GM21717 (cell line): ENCODE data around the gene NT5DC2.

Source experiments
- ATAC-seq: cut with Tn5 transposase; IDR thresholded peaks from one replicate; pipeline ENCODE4 v1.9.1; 2021; ENCODE audit warnings: mild to moderate bottlenecking, moderate library complexity; ENCODE audit not compliant: unreplicated experiment

The NT5DC2 gene

GRCh38 chr3:52512727-52513126, 20.9 kb downstream of the NT5DC2 start:
- ATAC-seq: no peak

- ATAC-seq: no peak
Observed at GRCh38 chr3:52512105-52512504, 21.6 kb downstream of the NT5DC2 start.

- no peak for ATAC-seq
Observed at GRCh38 chr3:52511509-52511908, 22.1 kb downstream of the NT5DC2 start.

GRCh38 chr3:52509753-52510328, 23.8 kb downstream of the NT5DC2 start:
- ATAC-seq: no peak

GRCh38 chr3:52507359-52507758, 26.3 kb downstream of the NT5DC2 start:
- ATAC-seq: no peak

DNA sequence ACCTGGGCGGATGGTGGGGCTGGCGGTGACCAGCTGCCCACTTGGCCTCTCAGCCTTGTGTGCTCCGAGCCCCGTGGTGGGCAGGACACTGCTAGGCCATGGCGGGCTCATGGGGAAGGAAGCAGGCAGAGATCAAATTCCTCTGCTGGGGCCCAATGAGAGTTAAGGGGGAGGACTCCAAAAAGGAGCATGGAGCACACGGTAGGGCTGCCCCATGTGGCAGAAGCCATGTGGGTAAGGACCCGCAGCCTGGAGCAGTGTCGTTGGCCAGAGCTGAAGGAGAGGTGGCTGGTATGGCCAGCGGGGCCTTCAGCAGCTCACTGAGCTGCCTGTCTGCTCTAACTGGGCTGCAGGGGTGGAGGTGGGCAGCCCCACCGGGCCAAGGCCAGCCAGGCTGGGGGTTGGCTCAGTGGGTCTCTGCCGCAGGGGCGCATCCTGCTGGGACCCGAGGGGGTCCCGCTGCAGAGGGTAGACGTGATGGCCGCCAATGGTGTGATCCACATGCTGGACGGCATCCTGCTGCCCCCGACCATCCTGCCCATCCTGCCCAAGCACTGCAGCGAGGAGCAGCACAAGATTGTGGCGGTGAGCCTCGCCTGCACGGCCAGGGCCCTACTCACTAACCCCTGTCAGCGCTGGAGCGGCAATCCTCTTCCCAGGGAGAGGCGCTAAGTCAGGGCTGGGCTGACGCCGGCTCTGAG, 27.2 kb downstream of the NT5DC2 start:
- ATAC-seq: no peak

DNA sequence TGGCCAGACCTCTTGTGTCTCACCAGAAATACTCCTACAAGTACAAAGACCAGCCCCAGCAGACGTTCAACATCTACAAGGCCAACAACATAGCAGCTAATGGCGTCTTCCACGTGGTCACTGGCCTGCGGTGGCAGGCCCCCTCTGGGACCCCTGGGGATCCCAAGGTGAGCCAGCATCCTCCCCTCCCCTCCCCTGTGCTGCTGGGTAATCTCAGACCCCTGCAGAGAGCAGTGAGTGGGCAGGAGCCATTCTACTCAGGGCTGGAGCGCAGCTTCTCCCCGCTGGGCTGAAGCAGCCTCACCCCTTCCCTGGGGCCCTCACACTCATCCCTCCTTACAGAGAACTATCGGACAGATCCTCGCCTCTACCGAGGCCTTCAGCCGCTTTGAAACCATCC, 28.7 kb downstream of the NT5DC2 start:
- ATAC-seq: no peak

GRCh38 chr3:52503788-52504424, 29.8 kb downstream of the NT5DC2 start:
- ATAC-seq: no peak

DNA sequence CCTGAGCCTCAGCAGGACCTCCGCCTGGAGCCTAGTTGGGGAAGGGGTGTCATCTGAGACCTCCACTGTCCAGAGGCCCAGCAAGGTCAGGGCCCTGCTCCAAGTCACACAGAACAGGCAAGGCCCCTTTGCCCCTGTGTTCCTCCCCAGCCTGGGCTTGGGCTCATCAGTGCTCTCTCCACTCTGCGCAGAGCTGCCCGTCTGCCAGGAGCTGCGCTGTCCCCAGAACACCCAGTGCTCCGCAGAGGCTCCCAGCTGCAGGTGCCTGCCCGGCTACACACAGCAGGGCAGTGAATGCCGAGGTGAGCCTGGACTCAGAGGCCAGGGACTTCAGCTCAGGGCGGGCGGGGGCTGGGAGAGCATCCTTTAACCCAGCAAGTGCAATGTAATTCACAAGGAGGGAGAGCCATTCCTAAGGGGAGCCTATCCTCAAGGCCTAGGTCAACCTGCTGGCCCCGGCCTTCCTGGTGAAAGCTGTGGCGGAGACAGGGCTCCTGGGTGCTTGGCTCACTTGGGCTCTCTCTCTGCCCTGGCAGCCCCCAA, 30.8 kb downstream of the NT5DC2 start:
- ATAC-seq: no peak

GRCh38 chr3:52502001-52502400, 31.7 kb downstream of the NT5DC2 start:
- no peak for ATAC-seq

- no peak for ATAC-seq
Observed at GRCh38 chr3:52501046-52501445, 32.6 kb downstream of the NT5DC2 start.

DNA sequence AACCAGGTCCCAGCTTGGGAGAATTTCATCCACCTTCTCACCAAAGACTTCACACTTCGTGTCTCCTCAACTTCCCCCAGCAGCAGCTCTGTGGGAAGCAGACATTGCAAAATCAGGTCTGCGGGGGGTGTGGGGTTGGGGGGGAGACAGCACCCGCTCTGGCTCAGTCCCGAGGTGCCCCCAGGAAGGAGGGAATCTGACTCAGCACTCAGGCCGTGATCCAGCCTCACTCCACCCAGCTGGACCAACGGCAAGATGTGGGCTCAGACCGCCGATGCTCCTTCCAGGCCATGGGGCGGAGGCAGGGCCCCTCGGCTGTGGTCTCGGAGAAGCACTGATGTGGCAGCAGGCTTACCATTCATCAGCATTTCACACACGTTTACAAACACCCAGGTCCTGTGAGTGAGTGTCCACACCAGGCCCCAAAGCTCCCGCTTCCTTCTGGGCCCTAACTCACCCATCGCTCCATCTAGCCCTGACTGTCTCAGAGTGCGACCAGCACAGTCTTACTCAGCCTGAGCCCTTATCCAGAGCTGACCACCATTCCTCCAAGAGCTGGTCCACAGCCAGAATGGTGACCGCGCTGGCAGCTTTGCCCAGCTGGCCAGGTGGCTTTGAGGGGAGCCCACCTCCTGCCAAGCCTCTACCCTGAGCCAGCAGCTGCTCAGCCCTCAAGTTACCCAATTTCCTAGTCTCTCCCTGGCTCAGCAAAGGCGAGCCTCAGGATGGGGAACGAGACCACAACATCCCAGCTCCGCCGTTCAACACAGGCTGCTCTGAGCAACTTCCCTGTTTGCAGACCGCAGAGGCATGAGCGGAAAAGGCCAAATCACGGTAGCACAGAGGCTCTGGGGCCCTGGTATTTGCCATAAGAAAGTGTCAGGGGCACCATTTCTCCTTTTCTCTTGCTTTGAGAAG, 35.3 kb downstream of the NT5DC2 start:
- ATAC-seq: no peak

DNA sequence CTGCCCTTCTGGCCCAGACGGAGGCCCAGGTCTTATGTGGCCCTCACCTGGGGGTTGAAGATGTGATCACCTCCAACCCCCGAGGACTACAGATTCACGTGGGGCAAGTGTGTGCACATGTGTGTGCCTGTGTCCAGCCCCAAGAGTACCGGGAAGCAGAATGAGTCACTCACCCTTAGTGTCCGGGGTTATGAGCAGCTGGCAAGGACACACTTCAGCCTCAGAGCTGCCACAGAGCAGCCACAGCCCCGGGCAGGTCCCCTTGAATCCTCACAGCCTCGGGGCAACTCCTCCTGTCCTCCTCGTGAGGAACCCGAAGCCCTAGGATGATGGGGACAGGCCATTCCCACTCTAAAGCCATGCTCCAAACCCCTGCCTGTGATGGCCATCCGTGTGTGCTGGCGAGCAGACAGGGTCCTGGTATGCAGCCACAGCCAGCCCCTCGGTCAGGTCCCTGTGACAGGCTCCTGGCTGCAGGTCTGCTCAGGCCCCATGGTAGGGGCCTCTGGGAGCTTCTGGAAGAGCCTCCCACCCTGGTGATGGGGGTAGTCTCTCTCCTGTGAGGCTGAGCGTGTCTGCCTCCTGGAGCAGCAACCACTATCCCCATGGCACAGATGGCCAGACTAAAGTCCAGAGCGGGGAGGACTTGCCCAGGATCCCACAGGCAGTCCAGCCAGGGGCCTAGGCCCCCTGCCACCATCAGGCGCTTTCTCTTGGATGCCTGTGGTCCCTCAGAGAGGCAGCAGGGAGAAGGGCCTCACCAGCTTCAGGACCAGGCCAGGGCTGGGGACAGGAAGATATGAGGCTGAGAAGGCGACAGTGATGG, 37.7 kb downstream of the NT5DC2 start:
- ATAC-seq: no peak

DNA sequence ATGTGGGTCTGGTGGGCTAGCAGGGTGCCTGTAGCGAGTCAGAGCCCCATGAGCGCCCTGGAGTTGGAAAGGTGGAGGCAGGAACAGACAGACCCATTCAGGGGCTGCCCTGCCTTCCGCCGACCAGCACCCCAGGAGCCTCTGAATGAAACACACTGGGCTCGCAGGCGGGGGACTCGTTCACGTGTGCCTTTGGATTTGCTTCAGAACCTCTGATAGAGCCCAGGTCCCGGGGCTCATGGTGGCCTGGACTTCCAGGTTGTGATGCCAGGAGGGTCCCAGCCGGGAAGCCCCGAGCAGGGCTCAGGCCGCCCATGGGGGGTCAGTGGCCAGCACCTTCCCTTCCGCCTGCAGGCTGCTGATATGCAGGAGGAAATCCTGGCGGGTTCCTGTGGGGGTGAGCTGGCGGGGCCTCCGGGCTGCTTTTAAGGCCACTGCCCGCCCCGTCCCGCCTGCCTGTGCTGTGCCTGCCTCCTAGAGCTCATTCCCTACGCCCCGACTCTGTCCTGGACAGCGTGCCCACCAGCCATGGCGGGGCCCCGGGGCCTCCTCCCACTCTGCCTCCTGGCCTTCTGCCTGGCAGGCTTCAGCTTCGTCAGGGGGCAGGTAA, 38.7 kb downstream of the NT5DC2 start, which contains the start of gene STAB1:
Gene STAB1, plus strand, starts transcription at position 453 of the 610 bp plus-strand sequence. Its CDS starts 76 bp downstream, at position 529.
- no peak for ATAC-seq

DNA sequence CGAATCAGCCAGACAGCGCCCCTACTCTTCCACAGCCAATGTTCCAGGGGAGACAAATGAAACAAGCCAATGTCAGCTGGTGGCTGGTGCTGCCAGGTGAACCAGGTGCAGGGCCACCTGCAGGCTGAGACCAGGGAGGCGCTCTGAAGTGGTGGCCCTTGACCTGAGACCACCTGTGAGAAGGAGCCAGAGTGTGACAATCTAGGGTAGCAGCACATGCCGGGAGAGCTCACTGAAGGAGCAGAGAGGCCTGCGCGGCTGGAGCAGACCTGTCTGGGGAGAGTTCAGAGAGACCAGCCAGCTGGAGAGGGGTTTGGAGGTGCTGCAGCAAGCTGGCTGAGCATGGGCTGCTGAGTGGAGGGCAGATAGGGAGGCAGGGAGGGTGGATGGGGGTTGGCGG, 39.2 kb downstream of the NT5DC2 start:
- no peak for ATAC-seq

GRCh38 chr3:52493232-52494017, 40.2 kb downstream of the NT5DC2 start:
- no peak for ATAC-seq

- ATAC-seq: no peak
Observed at GRCh38 chr3:52492059-52492458, 41.6 kb downstream of the NT5DC2 start.

DNA sequence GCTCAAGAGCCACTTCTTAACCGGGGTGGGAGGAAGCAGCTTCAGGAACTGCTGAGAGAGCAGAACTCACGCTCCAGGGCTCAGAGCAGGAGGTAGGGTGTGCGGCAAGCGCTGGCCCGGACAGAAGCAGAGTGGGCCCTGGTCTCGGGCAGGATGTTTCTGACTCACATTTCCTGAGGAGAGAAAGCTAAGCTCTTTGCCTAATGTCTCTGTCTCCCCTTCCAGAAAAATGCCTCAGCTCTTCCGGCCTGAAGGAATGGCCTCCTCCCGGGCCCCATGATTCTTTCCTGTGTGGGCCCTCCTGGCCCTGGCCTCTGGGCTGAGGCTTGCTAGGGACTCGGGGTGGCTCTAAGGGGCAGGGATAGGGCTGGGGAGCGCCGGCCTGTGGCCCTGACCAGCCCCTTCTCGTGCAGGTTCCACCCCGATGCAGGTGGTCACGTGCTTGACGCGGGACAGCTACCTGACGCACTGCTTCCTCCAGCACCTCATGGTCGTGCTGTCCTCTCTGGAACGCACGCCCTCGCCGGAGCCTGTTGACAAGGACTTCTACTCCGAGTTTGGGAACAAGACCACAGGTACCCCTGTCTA, 42.6 kb downstream of the NT5DC2 start:
- no peak for ATAC-seq
